GM21381 (cell line): ENCODE results near the gene CYP2R1.
"Not testable (repeated sequence)": the region's sequence is repeated elsewhere in the genome, so short reads cannot be mapped to it uniquely, and the experiment has no call there.

Experiments
- ATAC-seq: cut with Tn5 transposase; IDR thresholded peaks from one replicate; pipeline ENCODE4 v1.9.1; 2021; ENCODE audit warnings: mild to moderate bottlenecking, moderate library complexity; ENCODE audit not compliant: unreplicated experiment

The CYP2R1 gene

DNA sequence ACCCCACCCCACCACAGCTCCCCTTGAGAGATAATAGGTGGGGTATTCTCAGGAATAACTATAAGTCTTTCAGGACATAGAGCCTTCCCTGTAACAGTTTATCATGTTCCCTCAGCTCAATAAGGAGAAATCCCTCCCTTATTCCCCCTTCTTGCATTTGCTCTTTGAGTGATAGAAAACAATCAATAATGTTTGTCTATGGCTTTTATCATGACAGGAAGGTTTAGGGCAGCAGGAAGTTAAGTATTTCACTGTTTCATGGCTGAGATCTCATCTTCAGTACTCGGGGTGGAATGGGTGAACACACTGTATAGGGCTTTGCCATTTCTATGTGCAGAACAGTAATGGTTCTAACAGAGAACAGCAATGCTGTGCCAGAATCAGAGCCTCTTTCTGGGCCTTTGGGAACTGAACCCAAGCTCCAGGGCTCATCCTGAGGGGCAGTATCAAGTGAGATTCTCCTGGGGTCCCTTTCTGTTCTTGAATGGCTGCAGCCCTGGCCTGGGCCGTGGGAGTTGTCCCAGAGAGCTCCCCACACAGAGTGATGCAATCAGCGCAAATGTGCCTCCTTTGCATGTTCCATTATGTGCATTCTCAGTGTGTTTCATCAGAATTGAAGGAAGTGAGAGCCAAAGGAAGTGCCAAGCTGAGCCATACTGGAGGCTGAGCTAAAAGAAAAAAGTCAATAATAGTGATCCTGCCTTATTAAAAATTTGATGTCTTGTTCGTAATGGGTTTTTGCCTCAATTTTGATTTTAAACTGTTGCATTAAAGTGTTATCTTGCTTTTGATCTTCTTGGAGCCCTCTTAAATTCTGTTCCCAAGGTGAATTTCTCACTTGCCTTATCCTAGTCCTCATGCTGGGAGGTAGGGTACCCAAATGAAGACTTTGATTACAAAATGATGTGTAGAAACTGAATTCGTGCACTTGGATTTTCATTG is 2.9 kb upstream of the CYP2R1 start:
- no peak for ATAC-seq

- ATAC-seq = no peak
These were observed 546 bp upstream of the CYP2R1 start for GRCh38 chr11:14892577-14892976.

DNA sequence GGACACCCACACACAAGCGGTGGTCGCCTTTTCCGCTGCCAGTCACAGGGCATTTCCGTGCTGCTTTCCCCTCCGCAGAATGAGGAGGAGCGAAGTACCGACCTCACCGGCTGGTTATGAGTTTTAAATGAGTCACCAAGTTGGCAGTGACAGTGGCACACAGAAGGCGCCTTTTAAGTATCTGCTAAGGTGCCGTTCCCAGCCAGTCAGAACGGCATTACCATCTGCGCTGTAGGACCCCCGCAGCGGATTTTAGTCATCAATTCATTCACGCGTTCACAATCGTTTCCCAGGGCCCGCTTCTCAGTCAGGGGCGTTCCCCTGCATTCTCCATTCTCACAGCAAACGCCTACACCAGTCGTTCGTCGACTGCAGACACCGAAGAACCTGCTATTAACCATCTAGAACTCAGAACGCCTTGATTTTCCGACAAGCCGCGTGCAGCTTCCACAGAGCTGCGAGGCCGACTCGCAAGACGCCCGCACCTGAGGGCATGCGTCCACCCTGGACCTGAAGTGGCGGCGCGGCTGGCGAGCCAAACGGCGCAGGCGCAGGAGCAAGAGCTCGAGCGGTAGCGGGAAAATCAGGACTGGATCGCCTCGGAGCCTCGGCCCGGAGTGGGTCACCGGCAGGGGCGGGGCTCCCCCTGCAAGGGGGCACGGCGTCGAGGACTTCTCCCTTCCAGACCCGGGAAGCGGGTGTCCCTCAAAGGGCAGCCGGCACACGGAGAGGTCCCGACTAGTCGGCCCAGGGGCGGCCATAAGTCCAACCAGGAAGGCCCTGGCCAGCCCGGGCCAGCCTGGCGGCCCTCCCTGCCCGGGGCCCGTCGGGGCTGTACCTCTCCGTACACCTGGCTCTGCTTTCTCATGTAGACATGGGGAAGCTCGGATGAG is 642 bp downstream of the CYP2R1 start:
- ATAC-seq = peak; percentile 46

- ATAC-seq = no peak
These were observed 5.5 kb downstream of the CYP2R1 start for GRCh38 chr11:14886513-14886912.

GRCh38 chr11:14884667-14885273 is 7.3 kb downstream of the CYP2R1 start:
- no peak for ATAC-seq

- not testable (repeated sequence) for ATAC-seq
These were observed 8.3 kb downstream of the CYP2R1 start for GRCh38 chr11:14883683-14884082.

GRCh38 chr11:14882196-14882595 is 9.8 kb downstream of the CYP2R1 start:
- ATAC-seq = no peak

DNA sequence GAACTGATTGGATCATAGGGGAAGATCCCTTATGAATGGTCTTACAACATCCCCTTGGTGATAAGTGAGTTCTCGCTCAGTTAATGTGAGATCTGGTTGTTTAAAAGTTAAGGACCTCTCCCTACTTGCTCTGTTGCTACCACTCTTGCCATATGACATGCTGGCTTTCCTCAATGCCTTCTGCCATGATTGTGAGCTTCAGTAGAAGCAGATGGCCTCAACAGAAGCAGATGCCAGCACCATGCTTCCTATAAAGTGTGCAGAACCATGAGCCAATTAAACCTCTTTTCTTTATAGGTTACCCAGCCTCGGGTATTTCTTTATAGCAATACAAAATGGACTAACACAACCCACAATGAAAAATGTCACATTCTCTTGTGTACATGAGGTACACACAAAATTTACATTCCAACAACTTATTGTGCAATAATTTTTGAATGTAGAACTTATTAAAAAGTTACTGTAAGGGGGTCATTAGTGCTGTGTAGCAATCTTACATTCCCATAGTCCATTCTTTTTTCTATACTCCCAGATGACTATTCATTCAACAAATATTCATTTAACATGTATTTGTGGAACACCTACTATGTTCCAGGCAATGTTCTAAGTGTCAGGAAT is 10.3 kb downstream of the CYP2R1 start:
- no peak for ATAC-seq

DNA sequence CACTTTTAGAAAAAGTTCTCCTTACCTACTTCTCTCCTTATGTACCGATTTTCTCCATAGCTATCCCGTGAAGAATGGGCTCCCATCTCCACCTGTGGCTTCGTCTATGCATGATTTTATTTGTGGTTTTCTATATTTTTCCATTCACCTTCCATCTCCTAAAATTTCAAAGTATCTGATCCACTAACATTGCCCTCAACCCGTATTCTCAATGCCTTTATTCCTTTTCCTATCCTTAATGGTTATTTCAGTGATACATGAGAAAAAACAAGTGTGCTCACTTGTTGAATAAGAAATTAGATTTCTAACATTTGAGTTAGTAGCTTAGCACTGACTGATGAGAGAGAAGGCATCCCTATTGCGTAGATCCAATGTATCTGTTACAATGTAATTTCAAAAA is 16.9 kb downstream of the CYP2R1 start:
- no peak for ATAC-seq

DNA sequence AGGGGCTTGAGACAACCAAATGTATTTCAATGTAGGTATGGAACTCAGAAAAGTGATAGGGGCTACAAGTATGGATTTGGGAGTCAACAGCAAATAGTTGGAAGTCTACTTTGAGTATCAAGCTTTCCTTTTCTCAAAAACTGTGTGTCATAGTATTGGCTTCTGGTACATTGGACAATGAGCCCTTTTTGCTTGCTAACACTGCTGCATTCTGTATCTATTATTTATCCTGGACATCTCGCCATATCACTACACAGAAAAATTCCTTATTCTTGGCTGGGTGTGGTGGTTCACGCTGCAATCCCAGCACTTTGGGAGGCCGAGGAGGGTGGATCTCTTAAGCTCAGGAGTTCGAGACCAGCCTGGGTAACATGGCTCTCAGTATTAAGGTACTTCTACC is 18.4 kb downstream of the CYP2R1 start:
- no peak for ATAC-seq

GRCh38 chr11:14872032-14872431 is 20.0 kb downstream of the CYP2R1 start:
- no peak for ATAC-seq

DNA sequence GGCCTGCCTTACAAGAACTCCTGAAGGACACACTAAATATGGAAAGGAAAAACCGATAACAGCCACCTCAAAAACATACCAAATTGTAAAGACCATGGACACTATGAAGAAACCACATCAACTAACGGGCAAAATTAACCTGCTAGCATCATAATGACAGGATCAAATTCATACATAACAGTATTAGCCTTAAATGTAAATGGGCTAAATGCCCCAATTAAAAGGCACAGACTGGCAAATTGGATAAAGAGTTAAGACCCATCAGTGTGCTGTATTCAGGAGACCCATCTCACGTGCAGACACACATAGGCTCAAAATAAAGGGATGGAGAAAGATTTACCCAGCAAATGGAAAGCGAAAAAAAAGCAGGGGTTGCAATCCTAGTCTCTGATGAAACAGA is 28.3 kb downstream of the CYP2R1 start:
- not testable (repeated sequence) for ATAC-seq

DNA sequence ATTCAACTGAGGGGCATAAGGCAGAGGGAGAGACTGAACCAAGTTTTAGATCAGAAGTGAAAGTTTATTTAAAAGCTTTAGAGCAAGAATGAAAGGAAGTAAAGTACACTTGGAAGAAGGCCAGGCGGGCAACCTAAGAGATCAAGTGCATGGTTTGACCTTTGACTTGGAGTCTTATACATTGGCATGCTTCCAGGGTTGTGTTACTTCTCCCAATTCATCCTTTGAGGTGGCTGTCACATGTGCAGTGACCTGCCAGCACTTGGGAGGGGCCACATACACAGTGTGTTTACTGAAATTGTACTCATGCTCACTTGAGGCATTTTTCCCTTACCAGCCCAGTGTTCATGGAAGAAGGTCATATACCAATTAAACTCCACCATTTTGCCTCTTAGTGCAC is 30.4 kb downstream of the CYP2R1 start:
- ATAC-seq = no peak

GRCh38 chr11:14860511-14860910 is 31.5 kb downstream of the CYP2R1 start:
- no peak for ATAC-seq

- no peak for ATAC-seq
These were observed 33.6 kb downstream of the CYP2R1 start for GRCh38 chr11:14858404-14858803.

- no peak for ATAC-seq
These were observed 34.4 kb downstream of the CYP2R1 start for GRCh38 chr11:14857621-14858020.

GRCh38 chr11:14855890-14856289 is 36.1 kb downstream of the CYP2R1 start:
- ATAC-seq = no peak

DNA sequence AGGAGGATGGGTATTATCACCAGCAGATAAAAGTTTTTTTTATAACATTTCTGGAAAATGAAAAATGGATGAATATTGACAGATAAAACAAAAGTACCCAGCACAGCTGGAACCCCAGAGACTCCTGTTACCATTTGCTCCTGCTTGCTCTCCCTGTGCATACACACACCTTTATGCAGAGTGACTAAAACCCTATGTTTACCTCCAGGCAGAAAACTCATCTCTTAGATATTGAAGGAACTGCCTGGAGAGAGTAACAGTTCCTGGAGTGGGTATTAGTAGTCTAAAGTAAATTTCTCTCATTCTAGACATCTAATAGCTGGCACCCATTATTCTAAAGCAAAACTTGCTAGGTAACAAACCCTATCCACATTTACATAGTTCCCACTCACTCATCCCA is 38.0 kb downstream of the CYP2R1 start:
- ATAC-seq = no peak

DNA sequence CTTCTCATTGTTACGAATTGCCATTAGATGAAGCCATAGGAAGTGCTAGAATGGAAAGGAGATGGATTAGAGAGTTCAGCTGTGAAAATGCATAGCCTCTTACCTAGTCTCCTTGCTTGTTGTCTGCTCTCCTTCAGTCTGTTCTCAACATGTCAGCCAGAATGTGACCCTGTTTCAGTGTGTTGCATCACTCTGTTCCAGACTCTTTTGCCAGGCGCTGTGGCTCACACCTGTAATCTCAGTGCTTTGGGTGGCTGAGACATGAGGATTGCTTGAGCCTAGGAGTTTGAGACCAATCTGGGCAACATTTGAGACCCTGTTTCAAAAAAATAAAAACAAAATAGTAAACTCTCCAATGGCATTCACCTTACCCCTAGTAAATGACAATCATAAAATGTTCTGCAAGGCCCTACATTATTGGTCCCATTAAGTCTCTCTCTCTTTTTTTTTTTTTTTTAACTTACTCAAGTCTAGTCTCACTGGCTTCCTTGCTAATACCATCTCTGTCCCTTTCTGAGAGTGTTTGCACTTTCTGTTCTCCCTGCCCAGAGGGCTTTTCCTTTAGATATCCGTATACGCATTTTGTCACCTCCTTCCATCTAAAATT is 39.4 kb downstream of the CYP2R1 start:
- no peak for ATAC-seq

- ATAC-seq = no peak
These were observed 50.0 kb downstream of the CYP2R1 start for GRCh38 chr11:14842002-14842401.
